HG03196 (cell line): Measurements from ENCODE around the gene CD72.
A peak's percentile ranks its signal among the peaks of the same experiment; 100 is the strongest.

Experiments used
- ATAC-seq: cut with Tn5 transposase; IDR thresholded peaks from one replicate; pipeline ENCODE4 v1.9.1; 2021; ENCODE audit not compliant: unreplicated experiment

The CD72 gene, protein sequence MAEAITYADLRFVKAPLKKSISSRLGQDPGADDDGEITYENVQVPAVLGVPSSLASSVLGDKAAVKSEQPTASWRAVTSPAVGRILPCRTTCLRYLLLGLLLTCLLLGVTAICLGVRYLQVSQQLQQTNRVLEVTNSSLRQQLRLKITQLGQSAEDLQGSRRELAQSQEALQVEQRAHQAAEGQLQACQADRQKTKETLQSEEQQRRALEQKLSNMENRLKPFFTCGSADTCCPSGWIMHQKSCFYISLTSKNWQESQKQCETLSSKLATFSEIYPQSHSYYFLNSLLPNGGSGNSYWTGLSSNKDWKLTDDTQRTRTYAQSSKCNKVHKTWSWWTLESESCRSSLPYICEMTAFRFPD

DNA sequence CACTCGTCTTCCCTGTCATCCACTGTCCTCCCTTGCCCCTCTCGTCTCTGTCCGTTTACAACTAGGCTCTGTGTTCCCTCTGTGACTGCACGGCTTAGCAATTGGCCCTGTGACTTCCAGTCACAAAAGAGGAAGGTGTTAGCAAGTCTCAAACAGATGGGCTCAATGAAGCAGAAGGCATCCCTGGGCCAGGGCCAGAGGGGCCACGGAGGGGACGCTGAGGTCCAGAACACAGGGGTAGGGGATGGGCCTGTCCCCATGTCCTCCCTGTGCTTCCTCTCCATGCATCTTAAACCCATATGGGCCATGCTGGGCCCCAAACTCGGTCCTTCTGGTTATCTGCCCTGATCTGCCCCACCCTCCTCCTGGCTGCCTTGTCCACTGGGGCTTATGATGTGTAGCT, at the start of gene CD72:
Gene CD72, minus strand, starts transcription at position 89 of the 403 bp plus-strand sequence. CDS start 110 bp downstream, outside the sequence.
- no peak for ATAC-seq

DNA sequence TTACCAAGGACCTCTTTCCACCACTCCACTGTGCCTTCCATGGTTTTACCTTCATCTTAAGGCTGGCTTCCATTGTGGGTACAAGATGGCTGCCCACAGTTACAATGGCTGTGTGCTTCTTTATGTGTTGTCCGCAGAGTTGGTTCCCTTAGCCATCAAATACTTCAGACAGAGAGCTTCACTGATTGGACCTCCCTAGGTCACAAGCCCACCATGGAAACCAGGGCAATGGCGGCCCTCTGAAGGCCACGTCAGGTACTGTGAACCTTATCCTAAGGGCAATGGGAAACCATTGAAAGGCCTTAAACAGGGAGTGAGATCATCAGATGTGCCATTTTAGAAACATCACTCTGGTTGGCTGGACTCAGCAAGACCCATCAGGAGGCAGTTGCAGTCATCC, 49.7 kb upstream of the CD72 start:
- no peak for ATAC-seq

DNA sequence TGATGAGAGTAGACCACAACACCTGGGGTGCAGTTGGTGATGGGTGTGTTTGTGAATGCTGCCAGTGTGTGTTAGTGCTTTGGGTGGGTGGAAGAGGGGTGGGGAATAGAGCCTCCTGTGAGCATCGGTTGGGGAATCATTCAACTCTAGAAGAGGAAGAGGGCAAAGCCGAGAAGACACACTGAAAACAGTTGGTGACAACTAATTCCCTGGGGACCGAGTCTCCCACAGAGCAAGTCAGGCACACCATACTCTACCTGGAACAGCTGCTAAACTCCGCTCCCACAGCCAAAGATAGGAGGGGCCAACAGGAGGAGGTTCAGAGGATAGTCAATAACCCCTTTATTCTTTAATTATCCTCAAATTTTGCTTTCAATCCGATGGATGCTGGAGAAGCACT, 48.3 kb upstream of the CD72 start:
- ATAC-seq, result no peak

DNA sequence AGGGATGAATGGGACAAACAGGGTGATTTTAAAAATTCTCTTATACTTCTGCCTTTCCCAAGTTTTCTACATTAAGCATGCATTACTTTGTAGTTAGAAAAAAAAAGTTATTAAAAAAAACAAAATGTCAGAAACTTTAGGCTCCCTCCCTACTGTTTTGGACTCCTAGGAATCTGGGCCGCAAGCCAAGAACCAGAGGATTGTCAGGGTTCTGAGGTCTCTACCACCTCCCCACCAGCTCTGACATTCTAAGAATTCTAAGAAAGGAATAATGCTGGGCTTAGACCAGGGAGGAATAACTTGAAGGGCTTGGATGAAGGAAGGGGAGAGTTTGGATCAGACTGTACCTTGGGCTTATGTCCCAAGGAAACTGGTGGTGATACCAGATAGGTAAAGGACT, 47.8 kb upstream of the CD72 start:
- no peak for ATAC-seq

DNA sequence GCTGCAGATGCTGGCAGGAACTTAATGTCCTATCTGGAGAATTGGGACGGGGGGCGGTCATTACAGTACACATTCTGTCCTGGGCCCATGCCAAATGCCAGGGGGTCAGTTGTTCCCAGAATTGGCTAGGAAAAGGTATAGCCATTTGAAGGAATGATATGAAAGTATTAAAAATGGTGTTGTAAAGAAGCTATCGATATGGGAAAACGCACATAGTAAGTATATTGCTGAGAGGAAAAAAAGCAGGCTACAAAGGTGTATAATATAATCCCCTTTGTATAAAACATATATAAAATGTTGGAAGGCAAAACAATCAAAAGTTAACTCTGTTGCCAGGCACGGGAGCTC, 47.2 kb upstream of the CD72 start:
- no peak for ATAC-seq

DNA sequence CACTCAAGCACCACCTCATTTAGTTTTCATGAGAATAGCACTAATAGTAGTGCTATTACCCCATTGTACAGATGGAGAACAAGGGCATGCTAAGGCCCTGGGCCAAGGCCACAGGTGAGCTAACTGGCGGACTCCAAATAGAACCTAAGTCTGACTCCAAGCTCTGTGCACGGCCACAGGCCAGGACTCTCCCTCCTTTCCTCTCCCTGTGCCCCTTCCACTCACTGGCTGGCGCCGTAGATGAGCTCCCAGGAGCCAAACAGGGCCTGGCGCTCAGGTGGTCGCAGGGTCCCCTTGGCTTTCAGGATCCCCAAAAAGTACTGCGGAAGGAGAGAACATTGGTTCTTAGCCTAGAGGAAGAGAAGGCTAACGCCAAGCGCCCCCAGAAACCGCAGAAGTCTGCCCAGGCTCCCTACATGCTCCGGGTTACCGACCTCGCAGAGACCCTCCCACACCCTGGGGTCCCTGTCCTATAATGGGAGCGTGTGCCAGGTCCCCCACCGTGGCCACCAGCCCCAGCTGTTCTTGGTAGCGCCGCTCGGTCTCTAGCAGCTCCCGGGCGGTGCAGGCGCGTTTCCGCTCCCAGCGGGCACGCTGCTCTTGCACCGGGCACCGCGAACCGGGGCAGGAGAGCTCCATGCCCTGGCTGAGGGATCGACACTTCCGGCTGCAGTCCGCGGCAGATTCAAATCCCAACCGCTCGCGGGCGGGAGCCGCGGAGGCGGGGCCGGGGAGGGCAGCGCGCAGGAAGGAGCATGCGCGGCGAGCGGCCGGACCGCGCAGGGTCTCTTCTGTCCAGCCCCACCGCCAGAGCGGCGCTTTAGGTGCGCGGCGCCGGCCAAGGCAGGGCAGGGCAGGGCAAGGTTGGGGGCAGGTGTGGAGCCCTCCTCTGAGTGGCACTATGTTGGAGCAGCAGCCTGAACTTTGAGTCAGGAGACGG, 46.6 kb upstream of the CD72 start, which contains the start of gene ARHGEF39:
Gene ARHGEF39, minus strand, starts transcription at position 665 of the 940 bp plus-strand sequence. Its CDS starts 26 bp downstream, at position 639.
- ATAC-seq, result peak; percentile 49

DNA sequence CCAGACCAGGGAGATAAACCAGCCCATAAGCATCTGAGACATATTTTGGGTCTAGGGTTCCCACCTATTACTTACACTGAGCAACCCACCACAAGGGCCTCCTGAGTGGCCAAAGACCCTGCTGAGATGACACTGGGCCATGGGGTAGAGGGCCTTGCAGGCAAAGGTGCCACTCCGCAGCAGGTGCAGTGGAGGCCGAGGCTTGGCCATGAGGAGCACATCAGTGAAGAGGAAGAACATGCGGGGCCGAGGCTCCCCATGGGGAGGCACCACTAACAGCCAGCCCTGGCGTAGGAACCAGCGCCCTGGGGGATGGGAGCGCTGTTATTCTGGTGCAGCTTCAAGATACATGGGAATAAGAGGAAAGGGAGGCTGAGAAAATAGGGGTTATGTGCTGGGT, 44.2 kb upstream of the CD72 start:
- ATAC-seq, result no peak

DNA sequence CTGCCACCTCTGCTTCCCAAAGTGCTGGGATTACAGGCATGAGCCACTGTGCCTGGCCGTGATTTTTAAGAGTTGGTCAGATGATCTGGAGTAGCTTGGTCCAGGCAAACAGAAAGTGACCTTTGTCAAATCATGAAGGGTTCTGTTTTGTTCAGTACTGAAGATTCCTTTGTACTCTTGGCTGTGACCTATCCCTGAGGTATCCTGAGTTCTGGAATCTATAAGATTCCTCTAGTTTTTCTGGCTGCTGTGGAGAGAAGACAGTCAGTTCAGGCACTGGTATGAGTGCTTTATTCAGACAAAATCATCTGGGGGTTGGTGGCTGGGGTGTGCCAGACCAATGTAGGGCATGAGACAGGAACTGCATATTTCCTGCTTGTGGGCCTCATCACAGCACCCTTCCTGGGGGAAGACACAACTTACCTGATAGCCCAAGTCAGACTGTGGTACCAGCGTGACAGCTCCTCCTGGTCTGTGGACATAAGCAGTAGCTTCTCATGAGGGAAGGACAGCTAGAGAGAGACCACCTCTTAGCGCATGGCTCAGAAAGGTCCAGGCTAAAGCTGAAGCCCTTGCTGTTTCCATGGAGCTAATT, 43.6 kb upstream of the CD72 start:
- no peak for ATAC-seq

DNA sequence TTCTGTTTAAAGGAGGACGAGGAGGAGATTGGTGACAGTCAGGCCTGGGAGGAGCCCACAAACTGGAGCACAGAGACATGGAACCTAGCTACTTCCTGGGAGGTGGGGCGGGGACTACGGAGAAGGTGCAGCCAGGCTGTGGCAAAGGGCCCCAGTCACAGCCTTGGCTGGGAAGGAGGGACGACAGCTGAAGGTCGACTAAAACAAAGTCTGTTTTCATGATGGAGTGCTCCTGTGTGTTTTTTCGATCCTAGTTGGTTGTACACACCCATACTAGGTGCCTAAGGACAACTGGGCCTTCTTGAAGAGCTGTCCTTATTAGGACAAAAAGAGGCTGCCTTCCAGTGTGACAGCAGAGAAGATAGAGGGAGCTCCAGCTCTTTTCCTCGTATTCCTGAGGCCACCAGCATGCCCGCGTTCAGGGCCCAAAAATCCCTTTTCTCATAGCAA, 42.8 kb upstream of the CD72 start:
- ATAC-seq, result no peak

DNA sequence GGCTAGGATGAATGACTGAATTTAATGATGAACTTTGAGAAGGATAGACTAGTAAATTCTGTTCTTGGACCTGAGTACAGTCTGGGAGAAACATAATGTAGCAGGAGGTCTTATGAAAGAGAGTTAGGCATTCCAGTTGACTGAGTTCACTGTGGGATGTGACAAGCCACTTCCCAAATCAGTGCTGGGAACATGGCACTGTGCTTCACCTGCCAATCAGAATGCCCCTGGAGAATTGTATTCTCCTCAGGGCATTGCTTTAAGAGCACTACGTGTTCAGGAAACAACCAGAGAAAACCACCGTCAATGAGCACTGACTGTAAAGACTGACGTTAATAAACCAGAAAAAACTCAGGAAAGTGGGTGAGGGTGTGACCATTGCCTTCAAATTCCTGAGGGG, 41.1 kb upstream of the CD72 start:
- ATAC-seq, result no peak

DNA sequence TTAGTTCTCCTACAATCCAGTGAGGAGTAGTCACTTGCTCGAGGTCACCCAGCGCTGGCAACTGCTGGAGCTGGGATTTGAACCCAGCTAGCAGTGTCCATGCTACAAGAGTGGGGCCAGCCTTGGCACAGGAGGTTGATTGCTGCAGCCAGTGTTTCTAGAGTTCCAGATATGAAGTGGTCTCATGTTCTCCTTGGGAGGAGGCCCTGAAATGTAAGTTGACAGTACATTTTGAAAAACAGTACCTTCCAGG, 40.7 kb upstream of the CD72 start:
- ATAC-seq, result no peak

DNA sequence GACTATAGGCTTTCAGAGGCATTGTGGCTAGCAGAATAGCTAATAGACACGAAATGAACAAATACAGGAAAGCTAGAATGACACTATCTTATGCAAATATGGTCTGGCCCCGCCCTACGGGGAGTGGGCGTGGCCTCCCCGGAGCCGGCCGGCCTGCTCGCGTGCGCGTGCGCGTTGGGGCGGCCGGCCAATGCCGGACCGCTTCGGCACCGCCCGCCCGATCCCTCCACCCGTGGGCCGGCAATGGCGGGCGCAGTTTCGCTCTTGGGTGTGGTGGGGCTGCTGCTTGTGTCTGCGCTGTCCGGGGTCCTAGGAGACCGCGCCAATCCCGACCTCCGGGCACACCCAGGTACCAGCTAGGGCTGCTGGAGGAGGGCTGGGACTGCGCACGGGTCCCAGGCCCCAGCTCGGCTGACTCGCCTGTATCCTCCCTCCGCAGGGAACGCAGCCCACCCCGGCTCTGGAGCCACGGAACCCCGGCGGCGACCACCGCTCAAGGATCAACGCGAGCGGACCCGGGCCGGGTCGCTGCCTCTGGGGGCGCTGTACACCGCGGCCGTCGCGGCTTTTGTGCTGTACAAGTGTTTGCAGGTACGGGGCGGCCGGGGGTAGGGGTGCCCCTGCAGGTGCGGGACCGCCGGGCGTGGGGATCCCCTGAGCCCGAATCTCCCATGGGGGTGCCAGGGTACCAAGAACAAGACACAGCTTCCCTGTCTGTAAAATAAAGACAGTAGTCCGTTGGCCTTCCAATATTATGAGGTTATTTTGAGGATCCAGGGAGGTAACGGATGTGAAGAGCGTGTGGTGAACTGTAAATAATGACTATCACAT, 40.1 kb upstream of the CD72 start, which contains the start of gene CCDC107:
Gene CCDC107, plus strand, starts transcription at position 156 of the 831 bp plus-strand sequence. Its CDS starts 88 bp downstream, at position 244.
- ATAC-seq, result peak; percentile 58

DNA sequence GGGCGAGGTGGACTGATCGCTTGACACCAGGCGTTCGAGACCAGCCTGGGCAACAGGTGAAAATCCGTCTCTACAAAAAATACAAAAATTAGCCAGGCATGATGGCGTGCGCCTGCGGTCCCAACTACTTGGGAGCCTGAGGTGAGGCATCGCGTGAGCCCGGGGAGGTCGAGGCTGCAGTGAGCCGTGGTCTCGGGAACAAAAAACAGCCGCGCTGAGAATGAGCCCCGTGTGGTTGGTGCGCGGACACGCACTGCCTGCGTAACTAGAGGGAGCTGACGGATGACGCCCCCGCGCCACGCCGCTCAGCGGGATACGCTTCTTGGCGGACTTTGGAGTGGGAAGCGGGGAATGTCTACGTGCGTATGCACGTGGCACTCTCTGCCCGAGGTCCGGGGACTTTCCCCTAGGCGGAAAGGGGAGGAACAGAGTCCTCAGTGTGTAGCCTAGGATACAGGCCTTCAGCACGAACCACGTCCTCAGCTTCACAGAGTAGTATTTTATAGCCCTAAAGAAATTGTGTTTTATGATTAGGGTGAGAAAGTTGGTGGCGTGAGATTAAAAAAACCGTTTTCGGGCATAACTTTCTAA, 39.4 kb upstream of the CD72 start, which contains the start of gene RMRP:
Gene RMRP, minus strand, starts transcription at position 474 of the 591 bp plus-strand sequence.
- peak; percentile 85 for ATAC-seq

DNA sequence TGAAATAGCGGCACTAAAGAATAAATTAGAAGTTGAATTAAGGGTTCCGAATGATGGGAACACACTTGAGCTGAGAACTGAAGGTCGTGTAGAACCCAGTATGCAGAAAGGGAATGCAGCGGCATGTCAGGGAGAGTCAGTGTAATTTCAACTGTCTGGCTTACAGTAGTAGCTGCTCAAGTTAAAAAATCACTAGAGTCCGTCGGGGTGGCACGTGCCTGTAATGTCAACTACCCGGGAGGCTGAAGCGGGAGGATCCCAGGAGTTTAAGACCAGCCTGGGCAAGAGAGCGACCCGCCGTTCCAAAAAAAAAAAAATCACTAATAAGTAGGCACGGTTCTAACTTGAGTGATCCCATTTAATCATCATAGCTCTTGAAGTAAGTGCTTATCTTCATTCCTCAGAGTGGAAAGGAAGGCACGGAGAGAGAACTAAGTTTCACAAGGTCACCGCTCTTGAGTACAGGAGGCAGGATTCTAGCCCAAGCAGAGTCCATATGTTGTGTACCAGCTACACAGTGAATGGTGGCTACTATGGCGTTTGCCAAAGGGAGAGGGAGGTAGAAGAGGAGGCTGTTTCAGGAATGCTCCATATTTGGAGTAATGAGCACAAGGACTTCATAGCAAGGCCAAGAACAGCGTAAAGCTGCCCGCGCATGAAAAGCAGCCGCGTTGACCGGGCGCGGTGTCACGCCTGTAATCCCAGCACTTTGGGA, 38.8 kb upstream of the CD72 start:
- ATAC-seq, result no peak

DNA sequence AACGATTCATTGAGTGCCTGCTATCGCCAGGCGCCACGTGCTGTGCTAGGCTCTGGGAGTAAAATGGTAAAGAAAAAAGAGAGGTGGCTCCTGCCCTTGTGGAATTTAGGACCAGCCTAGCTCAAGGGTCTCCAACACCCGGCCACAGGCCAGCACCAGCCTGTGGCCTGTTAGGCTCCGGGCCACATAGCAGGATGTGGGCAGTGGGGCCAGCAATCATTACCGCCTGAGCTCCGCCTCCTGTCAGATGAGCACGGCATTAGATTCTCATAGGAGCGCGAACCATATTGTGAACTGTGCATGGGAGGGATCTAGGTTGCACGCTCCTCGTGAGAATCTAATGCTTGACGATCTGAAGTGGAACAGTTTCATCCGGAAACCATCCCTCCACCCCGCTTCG, 38.1 kb upstream of the CD72 start:
- ATAC-seq, result no peak

DNA sequence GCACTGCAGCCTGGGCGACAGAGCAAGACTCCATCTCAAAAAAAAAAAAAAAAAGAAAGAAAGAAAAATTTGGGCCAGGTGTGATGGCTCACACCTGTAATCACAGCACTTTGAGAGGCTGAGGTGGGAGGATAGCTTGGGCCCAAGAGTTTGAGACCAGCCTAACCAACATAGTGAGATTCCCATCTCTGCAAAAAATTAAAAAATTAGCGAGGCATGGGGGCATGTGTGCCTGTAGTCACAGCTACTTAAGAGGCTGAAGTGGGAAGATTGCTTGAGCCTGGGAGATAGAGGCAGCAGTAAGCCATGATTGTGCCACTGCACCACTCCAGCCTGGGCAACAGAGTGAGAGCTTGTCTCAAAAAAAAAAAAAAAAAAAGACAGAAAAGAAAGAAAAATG, 35.4 kb upstream of the CD72 start:
- no peak for ATAC-seq

DNA sequence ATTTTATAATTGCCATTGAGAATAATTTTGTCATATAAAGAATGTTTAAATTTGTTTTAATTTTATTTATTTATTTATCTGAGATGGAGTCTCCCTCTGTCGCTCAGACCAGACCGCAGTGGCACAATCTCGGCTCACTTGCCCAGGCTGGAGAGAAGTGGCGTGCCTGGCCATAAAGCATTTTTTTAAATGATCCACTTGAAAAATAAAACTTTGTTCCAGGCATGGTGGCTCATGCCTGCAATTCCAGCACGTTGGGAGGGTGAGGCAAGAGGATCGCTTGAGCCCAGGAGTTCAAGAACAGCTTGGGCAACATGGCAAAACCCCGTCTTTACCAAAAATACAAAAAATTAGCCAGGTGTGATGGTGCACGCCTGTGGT, 34.6 kb upstream of the CD72 start:
- ATAC-seq, result no peak

DNA sequence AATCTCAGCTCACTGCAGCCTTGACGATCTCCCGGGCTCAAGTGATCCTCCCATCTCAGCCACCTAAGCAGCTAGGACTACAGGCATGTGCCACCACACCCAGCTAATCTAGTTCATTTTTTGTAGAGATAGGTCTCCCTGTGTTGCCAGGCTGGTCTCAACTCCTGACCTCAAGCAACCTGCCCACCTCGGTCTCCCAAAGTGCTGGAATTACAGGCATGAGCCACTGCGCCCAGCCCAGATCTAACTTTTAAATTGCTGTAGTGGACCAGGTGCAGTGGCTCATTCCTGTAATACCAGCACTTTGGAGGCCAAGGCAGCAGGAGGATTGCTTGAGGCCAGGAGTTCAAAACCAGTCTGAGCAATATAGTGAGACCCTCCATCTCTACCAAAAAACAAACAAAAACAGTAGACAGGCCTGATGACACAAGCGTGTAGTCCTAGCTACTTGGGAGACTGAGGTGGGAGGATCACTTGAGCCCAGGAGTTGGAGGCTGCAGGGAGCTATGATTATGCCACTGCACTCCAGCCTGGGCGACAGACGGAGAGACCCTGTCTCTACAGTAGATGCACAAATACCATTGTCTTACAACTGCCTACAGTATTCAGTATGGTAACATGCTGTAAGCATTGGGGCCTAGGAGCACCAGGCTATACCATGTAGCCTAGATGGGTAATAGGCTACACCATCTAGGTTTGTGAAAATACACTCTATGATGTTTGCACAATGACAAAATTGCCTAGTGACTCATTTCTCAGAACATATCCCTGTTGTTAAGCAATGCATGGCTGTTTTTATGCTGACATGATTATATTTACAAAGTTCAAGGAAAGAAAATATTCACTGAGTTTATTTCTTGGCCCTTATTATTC, 34.0 kb upstream of the CD72 start:
- no peak for ATAC-seq
